HG02759 (cell line): ENCODE data around the gene IMMP2L.
A peak's percentile ranks its signal among the peaks of the same experiment; 100 is the strongest.

Experiments used
- ATAC-seq: cut with Tn5 transposase; IDR thresholded peaks from one replicate; pipeline ENCODE4 v1.9.1; 2021; ENCODE audit warnings: mild to moderate bottlenecking, moderate library complexity; ENCODE audit not compliant: unreplicated experiment

The IMMP2L gene

GRCh38 chr7:111180338-111180737 is 382.0 kb downstream of the IMMP2L start:
- no peak for ATAC-seq

DNA sequence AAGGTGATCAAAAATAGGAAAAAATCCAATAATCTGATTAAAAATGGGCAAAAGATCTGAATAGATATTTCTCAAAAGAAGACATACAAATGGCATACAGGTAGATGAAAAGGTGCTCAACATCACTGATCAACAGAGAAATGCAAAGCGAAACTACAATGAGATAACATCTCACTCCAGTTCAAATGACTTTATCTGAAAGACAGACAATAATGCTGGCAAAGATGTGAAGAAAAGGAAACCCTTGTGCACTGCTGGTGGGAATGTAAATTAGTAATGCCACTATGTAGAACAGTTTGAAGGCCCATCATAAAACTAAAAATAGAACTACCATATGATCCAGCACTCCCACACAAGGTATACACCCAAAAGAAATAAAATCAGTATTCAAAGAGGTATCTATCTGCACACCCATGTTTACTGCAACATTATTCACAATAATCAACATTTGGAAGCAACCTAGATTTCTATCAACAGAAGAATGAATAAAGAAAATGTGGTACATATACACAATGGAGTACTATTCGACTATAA is 386.3 kb downstream of the IMMP2L start:
- ATAC-seq: no peak

DNA sequence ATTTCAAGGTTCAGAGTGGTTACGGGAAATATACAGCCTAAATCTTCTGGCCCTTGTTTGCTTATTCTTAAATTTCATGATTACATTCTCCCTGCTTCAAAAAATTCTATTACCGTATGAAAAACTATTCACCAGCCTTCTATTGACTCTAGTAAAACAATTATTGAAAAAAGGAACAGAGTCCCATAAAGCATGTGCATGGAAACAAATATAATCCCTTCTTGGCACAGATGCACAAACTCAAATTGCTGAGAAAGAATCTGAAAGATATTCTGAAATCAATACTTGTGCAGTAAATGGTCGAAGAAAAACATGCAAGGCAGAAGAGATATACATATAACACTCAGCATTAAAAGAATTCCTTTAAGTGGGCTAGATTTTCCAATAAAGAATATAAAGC is 387.8 kb downstream of the IMMP2L start:
- ATAC-seq: no peak

GRCh38 chr7:111173990-111174389 is 388.3 kb downstream of the IMMP2L start:
- ATAC-seq: no peak

DNA sequence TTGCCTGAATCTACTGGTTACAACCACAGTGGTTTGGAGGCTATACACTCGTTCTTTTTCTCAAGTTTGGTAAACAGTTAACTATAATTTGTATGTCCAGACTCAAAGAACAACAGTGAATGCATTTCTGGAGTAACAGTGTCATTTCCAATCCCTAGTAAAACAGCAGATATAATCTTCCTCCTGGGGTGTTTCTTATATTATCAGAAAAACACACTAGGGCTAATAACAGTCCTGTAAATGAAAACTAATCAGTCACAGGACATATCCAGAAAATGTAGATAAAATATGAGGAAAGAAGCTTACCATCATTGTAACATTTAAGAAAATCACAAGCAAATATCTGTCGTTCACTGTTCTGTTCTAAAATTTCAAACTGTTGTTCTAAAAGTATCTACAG is 388.8 kb downstream of the IMMP2L start:
- ATAC-seq: no peak

DNA sequence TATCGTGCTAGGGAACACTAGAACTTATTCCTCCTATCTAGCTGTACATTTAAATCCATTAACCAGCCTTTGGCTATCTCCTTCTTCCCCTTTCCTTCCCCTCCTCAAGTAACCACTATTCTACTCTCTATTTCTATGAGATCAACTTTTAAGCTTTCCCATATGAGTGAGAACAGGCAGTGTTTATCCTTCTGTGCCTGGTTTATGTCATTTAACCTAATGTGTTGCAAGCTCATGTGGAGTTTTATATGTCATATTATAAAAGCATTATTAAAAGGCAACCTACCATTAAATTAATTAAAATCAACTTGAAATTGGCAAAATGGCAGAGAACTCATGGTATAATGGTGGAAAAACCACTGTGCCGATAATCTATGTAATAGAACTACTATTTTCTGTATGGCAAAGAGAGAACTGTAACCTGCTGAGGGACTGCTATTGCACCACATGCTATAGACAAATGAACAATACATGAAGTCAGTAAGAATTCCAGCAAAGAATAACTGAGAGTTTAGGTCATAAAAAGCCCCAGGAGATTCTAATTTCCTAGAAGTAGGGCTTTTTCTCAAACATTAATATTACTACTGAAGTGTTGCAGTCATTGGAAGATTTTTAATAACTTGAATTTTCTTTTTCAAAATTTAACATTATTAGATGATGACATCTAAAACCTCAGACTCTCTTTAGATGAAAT is 389.6 kb downstream of the IMMP2L start:
- no peak for ATAC-seq

DNA sequence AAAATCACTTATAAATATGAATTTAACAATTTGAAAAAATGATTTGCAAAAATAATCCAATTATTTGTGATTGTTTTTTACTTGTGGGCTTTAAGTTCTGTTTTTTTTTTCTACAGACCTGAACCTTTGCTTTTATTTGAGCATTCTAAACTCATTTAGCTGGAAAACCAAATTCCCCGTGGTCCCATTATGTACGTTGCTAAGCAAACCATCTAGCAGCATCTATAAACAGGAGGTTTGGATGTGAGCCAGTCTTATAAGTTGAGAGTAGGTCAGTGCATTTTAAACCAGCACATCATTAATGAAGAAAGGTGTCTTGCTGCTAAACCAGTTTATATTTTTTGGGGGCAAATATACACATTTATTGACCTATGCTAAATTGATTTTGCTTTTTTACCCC is 394.1 kb downstream of the IMMP2L start:
- ATAC-seq: no peak

GRCh38 chr7:111164442-111164841 is 397.9 kb downstream of the IMMP2L start:
- ATAC-seq: no peak

DNA sequence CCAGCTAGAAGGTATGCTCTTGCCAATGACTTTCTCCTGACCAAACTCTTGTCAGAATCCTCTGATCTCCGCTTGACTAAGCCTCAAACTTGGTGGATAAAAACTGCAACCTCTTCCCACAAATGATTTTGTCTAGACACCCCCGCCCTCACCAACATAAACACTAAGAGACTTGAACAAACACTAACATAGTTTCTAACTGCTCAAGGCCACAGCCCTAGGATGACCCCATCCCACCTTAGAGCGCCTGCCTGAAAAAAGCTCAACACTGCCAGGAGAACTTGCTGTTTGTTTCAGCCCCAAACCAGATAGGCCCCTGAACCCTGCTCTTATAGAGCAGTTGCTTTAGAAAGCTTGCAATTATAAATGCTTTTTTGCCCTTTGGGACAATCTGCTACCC is 399.6 kb downstream of the IMMP2L start:
- ATAC-seq: no peak

DNA sequence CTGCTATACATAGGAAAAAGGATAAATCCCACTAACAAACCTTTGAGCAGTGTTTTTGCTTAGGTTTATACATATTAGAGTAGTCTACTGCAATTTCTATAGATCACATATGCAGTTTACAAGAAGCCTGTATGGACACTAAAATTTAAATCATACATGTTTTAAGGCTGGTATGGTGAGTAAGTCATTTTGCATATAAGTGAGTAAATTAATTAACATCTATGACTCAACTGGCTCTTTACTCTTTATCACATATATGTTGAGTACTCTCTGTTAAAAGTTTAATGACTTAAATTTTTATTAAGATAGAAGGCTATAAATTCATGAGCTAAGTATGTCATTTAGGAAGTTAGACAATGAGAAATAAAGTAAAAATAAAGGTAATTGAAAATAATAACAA is 402.0 kb downstream of the IMMP2L start:
- ATAC-seq: no peak

DNA sequence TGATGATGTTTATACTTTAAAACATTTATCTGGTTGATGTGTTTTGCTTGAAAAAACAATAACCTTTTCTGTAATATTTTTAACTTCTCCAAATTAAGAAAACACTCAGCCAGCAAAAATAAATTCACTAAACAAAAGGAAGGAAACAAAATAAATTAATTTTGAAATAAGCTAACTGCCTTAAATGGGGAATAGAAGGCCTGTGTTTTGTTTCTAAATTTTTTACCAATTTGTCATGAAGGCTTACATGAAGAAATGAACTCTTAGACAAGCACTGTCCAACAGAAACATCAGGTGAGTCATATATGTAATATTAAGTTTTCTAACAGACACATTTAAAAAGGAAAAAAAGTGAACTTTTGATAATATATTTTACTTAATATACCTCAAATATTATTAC is 402.9 kb downstream of the IMMP2L start:
- ATAC-seq: no peak

DNA sequence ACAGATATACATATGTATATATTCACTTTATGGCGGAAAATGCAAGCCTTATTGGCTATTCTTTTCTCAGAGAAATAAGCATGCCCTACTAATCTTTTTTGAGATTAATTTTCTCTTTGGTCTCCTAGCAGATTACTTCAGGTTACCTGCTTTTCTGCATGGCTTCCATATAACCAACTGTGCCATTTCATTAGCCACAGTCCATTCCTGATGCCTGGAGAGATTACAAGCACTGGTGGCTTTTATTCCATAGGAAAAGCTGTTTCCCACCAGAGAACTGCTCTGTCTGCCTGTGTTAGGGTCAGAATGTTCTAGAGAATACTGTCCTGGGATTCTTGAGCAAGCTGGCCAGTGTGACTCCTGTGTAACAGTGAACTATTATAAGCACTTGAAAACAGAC is 411.6 kb downstream of the IMMP2L start:
- no peak for ATAC-seq

- ATAC-seq: no peak
Observed at GRCh38 chr7:111147708-111148533, 414.4 kb downstream of the IMMP2L start.

- ATAC-seq: no peak
Observed at GRCh38 chr7:111146136-111146535, 416.2 kb downstream of the IMMP2L start.

GRCh38 chr7:111145472-111145871 is 416.8 kb downstream of the IMMP2L start:
- ATAC-seq: no peak

GRCh38 chr7:111140091-111140865 is 422.0 kb downstream of the IMMP2L start:
- no peak for ATAC-seq

DNA sequence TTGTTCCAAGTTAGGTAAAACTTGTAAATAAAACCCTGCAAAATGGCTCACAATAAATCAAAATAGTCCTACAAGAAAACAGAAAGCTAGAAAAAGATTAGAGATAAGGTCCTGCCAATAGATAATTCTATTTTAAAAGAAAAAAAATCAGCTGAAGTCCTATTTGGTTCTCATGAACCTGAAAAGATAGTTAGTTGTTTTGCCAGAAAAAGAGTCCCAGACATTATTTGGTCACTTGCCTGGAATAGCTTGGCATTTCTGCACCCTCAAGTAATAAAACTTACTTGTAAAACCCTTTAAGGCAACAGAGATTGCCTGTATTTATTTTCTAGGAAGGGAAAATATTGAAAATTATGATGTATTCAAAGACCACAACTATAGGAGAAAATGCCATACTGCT is 423.7 kb downstream of the IMMP2L start:
- no peak for ATAC-seq

DNA sequence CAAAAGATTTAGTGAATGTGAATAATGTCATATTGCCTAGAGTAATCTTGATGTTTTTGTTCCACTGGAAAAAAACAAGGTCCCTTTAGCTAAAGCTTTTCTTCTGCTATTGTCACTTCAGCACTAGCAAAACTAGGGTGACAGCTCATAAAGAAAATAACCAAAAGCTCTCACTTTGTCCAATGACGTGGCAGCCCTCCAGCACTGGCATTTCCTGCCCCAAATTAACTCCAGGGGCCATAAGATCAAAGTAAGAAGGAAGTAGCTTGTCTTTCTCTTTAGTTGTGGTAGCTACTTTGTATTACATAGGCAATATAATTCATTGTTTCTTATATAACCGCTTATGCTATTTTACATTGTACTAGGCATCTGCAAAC is 424.1 kb downstream of the IMMP2L start:
- ATAC-seq: peak; percentile 96

DNA sequence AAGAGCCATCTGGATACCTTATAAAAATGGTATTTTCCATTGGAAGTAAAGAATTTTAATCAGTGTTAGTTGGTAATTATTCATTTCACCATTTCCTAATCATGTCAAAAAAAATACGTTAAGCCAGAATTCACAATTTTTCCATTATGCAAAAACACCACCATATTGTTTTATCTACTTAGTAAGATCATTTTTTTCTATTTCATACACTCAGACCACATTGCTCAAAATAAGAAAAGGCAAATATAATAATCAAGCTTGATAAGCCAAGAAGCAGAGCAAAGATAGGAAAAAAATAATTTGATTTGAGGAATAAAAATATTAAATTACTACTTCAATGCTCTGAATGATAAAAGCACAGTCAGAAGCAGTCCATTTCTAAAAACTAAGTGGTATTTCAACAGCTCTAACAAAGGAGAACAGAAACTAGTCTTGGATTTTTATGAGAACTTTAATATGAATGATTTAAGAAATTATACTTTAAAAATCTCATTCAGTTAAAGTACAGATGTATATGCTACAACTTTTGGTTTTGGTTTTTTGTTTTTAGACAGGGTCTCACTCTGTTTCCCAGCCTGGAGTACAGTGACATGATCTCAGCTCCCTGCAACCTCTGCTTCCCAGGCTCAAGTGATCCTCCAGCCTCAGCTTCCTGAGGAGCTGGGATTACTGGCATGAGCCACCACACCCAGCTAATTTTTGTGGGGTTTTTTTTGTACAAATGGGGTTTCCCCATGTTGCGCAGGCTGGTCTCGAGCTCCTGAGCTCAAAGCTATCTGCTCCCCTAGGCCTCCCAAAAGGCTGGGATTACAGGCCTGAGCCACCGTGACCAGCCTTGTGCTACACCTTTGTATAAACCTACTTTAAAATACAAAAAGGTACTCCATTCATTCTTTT is 424.7 kb downstream of the IMMP2L start:
- ATAC-seq: peak; percentile 86

DNA sequence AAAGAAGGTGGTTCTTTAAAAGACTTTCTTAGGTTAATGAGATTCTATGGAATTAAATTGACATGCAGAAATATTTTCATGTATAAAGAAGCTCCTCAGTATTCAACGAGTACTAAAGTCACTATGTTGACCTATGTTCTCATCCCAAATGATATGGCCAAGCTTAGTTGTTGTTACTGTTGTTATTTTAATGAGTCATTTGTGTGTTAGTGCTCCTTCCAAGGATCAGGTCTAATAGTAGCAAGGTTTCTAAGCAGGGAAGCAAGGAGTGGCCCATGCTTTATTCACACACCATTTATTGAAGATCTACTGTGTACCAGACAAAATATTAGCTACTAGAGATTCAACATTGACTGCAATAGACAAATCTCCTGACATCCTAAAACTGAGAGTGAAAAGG is 429.5 kb downstream of the IMMP2L start:
- no peak for ATAC-seq
